Non-pigmented ciliary epithelial cell (primary cell): ENCODE measurements around the gene LRTM2.

ENCODE experiments used
- DNase-seq: peaks from one replicate; pipeline ENCODE4 v3.0.0-alpha.2; 2010; ENCODE audit warnings: low read depth

LRTM2 gene

DNA sequence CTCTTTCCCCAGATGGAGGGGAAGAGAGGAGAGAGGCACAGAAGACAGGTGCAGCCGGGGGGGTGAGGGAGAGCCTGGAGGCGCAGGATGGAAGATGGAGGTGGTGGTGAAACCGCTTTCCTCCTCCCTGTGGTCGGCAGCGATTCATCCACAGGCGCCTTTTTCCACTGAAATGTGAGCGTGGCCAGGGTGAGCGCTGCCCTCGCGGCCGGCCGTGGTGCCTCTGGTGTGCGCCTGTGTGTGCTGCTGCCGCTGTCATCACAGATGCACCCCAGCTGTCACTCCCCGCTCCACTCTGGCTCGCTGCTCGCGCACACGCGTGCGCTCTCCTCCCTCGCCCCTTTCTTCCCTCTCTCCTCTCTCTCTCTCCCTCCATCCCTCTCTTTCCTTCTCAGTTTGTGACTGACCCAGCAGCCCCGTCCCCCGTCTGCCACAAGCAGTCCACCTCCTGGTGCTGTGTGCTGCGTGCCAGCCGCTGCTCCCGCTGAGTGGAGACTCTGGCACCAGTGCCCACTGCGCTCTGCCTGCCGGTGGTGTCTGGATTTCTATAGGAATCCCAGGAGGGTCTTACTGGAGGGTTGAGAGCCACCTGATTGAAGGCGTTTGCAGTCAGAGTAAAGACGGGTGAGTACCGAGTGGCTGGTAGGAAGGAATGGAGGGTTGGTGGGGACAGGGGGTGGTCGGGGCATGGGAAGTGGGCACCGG lies at the start of gene LRTM2:
Gene LRTM2, plus strand, starts transcription at position 375 of the 705 bp plus-strand sequence. CDS start 7,584 bp downstream, outside the sequence.
- no peak for DNase-seq

DNA sequence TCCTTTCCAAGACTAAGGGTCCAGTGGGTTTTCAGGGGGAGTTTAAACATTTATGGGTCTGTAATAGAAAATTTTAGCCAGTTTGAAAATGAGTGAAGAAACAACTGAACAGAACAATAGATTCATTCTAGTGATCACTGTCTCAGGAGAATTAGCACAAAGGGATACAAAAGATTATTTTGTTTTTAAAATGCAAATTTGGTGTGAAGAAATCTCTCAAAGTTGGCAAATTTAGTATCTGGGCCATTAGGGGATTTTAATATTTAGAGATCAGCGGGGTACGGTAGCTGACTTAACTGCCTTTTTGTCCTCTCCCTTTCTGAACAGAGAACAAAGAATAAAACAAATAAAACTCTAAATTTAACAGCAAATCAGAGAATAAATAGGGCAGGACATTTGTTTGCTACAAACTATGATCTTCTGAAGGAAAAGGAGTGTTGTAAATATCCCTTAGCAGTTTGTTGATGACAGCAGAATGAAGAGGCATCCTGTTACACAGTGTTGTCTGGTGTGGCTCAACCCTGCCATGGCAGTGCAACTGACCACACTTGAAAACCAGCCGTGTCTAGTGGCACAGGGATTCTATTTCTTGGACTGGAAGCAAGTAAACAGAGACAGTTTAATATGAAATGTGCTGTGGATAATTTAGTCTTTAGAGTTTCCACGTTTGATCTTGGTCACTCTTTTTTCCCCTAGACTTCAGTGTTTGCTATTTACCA lies 46.3 kb upstream of the LRTM2 start:
- DNase-seq, result no peak

DNA sequence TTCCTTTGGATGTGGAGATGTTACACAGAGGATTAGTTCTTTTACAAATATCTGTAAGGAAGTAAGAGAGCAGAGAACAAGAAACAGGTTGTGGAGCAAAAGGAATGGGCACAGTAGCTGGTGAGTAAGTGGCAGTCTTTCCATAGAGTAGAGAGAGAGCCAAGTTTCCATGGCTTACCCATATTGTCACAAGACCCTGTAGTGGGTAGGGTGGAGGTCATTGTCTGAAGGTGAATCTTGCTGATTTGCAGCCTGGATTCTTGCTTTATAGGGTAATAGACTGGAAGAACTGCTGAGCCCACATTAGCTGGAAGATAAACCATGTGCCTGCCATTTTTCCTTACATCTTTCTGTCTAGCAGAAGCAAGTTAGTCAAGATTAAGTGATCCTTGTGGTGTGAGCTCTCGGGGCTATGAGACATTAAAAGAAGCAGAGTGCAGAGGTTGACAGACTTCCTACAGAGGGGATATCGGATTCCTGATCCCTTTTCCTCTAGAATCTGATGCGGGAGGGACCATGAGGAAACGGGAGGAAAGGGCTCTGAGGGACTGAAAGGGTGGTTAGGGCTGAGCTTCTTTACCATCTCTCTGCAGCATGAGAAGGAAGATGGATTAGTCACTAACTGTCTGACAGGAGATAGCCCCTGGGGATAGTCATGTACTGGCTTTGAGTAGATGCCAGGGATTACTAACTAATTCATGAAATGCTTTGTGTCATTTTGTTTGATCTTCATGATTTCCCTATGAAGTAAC lies 44.0 kb upstream of the LRTM2 start:
- peak; percentile 63 for DNase-seq

GRCh38 chr12:1777798-1778197 lies 42.6 kb upstream of the LRTM2 start:
- no peak for DNase-seq

- no peak for DNase-seq
Observed at GRCh38 chr12:1778911-1779310, 41.5 kb upstream of the LRTM2 start.

GRCh38 chr12:1779783-1780182 lies 40.6 kb upstream of the LRTM2 start:
- no peak for DNase-seq

DNA sequence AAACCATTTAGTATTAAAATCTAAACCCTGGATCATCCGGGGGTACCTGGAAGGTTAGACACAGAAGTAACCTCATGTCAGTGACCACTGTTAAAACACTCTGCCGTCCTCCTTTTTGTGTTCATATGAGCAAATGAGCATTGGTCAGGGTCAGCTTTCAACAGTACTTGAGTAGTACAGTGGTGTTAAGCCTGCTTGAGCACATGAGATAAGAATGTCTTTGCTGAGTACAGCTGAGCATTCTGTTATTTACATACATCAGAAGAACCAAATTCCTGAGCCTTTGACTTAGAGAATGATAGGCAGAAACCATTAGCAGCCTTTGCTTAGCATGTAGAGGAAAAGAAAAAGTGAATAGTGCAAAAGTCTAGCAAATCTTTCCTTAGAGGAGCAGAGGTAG lies 38.6 kb upstream of the LRTM2 start:
- DNase-seq, result no peak

DNA sequence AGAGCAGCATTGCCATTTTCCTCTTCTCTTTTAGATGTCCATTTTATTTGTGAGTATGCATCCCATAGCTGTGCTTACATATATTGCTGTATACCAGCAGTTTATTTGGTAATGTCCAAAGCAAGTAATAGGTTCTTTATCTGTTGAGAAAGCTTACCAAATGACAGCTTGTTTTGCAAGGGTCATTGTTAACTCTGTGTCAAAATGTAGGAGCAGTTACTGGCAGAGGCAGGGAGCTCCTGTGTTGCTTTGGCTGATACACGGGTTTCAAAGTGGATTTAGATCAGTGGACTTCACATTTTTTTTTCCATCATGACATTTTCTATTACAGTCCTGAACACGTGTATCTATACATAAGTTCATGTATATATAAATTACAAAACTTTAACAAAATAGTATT lies 38.1 kb upstream of the LRTM2 start:
- no peak for DNase-seq

DNA sequence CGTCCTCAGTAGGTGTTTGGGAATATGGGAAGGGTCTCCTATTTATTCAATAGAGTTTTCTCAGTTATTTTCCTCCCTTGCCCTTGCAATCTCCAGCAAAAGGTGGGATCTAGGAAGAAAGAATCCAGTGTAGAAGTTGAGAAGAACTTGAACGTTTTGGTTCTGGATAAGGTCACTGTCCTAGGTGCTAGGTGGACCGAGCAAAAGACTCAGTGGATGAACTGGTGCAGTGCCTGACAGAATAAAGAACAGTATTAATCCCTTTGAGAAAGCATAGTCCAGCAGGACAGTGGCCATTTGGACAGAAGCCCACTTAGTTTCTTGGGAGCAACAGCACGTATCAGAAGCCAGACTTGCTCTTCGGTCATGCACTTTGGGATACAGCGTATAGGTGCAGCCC lies 32.7 kb upstream of the LRTM2 start:
- DNase-seq, result no peak

GRCh38 chr12:1790444-1790843 lies 29.9 kb upstream of the LRTM2 start:
- no peak for DNase-seq

DNA sequence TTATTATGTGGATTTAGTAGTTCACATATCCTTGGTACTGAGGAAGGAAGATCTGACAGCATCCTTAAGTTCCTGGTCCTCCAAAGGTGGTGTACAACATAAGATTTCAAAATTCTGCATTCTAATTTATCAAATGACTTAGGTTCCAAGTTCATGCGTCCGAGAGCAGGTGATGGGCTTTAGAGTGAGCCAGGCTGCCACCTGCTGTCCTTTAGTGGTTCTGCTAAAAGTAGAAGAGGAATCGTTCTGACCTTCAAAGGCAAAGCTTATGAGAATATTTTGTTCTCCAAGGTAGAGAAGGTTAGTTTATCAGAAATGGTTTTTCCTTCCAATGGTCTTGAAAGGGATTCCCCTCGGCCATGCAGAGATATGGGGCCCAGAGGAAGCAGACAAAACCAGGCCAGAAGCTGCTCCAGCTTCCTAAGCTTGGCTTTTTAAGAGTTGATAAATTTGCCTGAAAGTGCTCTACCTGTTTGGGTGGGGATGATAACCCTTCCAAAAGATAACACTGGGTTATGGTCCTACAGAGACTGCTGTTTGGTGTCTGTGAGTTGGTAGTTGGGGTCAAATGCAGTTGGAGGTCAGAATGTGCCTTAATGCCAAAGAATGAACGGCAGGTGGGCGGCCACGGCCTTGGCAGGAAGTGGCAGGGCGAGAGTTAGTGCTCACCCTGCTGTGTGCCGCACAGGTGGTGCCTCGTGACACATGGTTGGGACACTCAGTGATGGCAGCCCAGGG lies 29.1 kb upstream of the LRTM2 start:
- DNase-seq, result no peak

- DNase-seq, result no peak
Observed at GRCh38 chr12:1792406-1792805, 28.0 kb upstream of the LRTM2 start.

GRCh38 chr12:1793426-1794210 lies 26.7 kb upstream of the LRTM2 start:
- DNase-seq, result no peak

DNA sequence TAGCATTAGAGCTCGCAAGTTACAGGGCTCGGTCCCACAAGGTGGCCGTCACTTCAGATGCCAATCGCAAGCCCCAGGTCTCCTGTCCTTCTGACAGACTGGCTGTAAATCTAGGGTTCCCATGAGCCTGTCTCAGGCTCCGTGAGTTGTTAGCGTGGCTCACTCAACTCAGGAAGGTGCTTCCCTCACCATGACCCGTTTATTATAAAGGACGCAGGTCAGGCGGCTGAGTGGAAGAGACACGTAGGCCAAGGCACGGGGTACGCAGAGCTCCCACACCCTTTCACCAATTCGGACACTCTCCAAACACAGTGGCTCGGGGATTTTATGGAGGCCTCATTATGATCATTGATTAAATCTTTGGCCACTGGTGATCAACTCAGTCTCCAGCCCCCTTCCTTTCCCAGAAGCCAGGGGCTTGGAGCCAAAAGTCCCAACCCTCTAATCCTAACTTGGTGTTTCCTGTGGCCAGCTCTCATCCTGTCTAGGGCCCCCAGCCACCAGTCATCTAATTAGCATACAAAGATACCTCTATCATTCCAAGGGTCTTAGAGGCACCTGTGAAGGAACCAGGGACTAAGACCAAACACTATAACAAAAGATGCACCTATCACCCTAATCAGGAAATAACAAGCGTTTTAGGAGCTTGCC lies 25.8 kb upstream of the LRTM2 start:
- DNase-seq, result no peak

DNA sequence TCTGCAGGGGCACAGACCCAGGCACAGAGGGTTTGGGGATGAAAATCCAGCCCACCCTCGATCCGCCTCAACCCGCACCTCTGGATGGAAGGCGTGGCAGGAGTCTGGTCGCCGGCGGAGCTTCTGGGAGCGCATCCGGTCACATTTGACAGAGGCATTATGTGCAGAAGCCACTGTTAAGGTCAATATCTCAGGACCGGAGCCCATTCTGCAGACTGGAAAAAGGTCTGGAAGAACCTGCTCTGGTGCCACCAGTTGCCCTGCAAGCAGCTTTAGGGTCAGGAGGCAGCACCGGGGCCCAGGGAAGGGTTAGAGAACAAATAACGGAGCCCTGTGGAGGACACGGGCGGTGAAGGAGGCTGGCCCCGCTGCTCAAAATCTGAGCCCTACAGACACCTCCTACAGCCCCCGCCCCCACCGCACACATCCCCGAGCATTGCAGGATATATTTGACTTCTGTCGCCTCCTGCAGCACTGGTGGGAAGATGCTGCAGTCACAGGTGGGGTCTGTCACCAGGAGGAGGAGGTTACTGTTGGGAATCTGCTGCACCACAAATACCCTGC lies 25.1 kb upstream of the LRTM2 start:
- DNase-seq, result no peak

DNA sequence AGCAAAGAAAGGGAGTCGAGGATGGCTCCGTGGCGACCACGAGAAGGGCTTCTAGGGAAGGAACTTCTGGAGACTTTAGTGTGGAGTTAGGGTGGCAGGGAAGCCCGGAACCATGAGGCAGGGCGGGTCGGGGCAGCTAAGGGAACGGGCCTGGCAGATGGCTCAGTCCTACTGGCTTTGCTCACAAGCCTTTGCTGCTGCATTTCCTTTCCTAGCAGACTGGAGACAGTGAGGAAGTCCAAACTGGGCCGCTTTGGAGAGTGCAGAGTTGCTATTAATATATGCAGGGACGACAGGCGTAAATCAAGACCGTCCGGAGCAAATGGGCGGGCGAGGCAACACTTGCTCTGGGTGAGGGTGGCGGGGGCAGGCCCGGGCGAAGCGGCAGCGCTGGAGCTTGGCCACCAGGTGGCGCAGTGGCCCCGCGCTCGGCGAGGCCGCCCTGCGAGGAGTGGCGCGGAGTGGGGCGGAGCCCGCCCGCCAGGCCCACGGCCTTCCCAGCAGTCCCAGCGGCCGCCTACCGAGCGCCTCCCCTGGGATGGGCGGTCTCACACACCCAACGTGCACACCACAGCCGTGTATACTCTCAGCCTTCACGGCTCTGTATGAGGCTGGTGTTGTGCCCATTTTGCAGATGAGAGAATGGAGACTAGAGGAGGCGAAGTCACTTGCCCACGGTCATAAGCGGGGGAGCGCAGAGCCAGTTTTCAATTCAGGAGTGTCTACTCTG lies 24.4 kb upstream of the LRTM2 start:
- DNase-seq, result no peak

DNA sequence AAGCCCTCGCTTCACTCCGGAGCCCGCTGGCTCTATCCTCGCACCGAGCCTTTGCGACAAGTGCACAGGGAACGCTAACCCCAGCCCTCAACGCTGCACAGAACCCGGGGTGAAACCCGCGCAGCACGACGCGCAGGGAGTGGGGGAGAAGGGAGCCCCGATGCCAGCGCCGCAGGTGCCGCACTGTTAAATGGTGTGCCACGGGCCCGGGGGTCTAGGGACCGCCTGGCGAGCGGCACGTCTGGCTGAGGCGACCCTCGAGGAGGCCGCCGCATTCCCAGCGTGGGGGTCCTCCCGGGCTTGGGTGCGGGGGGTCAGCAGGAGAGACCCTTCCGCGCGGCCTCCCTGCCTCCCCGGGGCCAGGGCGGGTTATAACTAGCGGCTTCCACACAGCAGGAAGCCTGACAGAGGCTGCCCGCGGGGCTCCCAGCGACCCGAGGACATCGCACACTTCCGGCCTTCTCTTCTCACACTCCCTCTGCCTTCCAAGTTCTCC lies 23.8 kb upstream of the LRTM2 start:
- no peak for DNase-seq

DNA sequence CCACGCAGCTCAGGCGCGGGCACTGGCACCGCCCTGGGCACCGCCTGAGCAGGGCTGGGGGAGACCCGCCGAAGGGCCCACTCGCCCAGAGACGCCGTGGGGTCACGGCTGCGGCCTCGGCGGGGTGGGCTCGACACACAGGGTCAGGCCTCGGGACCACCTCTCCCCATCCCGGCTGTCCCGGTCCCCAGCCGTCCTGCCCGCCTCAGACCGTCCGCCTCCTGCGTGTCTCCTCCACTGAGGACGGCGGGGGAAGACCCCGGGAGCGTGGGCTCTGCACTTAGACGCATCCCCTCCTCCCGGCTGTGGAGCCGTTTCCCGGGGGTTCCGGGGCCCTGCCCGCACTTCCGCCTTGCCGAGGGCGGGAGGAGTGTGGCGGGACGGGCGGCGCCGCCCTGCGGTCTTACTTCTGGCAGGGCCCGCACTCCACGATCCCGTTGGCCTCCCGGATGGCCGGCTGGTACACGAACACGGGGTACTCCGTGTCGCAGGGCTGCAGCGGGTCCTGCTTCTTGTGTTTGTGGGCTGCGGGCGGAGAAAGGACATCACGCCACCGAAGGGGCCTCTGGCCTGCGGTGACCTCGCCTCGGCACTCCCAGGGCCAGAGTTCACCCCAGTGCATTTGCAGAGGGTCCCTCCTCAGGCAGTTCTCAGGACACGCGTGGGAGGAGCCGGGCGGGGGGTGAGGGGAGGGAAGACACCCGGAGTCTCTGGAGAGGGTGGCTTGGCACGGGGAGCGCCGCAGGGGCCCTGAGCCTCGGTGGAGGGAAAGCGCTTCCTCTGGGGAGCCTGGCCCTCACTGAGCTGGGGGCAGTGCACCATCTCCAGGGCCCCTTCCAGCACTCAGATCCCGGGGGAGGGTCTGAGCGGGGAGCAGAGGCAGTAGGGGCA lies 23.1 kb upstream of the LRTM2 start:
- no peak for DNase-seq
